Adipose tissue (tissue), 3 donors: ENCODE measurements around the gene LRRC9. TPM values are rescaled to one million over a fixed set of nuclear protein-coding genes. Genes with fewer than 3 reads are reported as not detected.
"Not testable (repeated sequence)": the region's sequence is repeated elsewhere in the genome, so short reads cannot be mapped to it uniquely, and the experiment has no call there.

Experiments used
- H3K27ac ChIP-seq: one replicate; pipeline ENCODE4 v1.5.1; 2013; ENCODE audit warnings: low read depth, low read length
- WGBS, 3 donors: extraction: QIAGEN DNeasy Blood & Tissue Kit; methylation state at CpG; one replicate each; pipeline ENCODE4 v1.1.7; 2013; 5-methylcytosine and 5-hydroxymethylcytosine counted together
- polyA plus RNA-seq, 3 donors: library from polyadenylated mRNA; stranded (reverse); fragments of 200-250 nt; gene quantifications; one replicate each; pipeline ENCODE4 v1.2.3, GENCODE V29; 2013
- donor health status: healthy with polysubstance abuse.
- donor health status: Bipolar disorder and iron deficiency.
- donor health status: healthy.

The LRRC9 gene
- polyA plus RNA-seq, 3 donors, result 0.09 to 0.18 TPM; not detected in 1

GRCh38 chr14:60093606-60094005, 173.7 kb downstream of the LRRC9 start:
- H3K27ac ChIP-seq, result no peak overlapping the region

- WGBS, 3 donors, result 55 to 68% (median 63%) methylated on average over 5 of the region's 5 CpGs
- no peak overlapping the region for H3K27ac ChIP-seq
Measured at GRCh38 chr14:60094306-60094897, 174.5 kb downstream of the LRRC9 start.

- no peak overlapping the region for H3K27ac ChIP-seq
Measured at GRCh38 chr14:60095231-60095630, 175.3 kb downstream of the LRRC9 start.

GRCh38 chr14:60095781-60096450, 176.0 kb downstream of the LRRC9 start:
- H3K27ac ChIP-seq, result no peak overlapping the region
- 40 to 71% (median 46%) methylated on average over 3 of the region's 3 CpGs for WGBS, 3 donors

- no peak overlapping the region for H3K27ac ChIP-seq
- 87 to 89% (median 89%) methylated on average over 6 of the region's 6 CpGs for WGBS, 3 donors
Measured at GRCh38 chr14:60097974-60098373, 178.0 kb downstream of the LRRC9 start.

DNA sequence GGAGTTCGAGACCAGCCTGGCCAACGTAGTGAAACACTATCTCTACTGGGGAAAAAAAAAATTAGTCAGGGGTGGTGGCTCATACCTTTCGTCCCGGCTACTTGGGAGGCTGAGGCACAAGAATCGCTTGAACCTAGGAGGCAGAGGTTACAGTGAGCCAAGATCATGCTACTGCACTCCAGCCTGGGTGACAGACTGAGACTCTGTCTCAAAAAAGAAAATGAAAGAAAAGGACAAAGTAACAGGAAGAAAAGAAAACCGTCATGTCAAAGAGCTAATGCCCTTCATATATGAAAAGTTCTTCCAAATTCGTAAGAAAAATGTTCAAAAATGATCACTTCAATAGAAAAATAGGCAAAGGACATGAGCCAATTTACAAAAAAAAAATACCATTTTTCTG, 179.9 kb downstream of the LRRC9 start:
- H3K27ac ChIP-seq, result not testable (repeated sequence)
- 97 to 98% (median 97%) methylated on average over 7 of the region's 7 CpGs for WGBS, 3 donors

- H3K27ac ChIP-seq, result no peak overlapping the region
- 89 to 98% (median 89%) methylated on average over 1 of the region's 1 CpG for WGBS, 3 donors
Measured at GRCh38 chr14:60101786-60102185, 181.8 kb downstream of the LRRC9 start.

DNA sequence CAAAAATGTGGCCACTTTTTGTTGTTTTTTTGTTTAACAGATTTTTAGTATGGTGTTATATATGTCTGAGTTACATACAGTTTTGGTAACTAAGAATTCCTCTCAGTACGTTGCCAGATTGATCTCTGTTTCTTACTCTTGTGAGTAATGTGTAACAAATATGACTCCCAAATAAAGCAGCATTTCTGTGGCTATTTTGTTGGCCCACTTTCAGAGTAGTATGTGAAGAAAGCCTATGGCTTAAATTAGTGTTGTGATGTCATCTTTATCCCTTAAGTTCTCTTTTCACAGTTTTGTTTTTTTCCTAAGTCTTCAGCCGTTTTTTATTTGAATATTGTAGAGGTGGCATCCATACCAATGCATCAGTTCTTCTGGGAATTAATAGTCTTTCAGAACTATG, 182.4 kb downstream of the LRRC9 start:
- H3K27ac ChIP-seq, result no peak overlapping the region

DNA sequence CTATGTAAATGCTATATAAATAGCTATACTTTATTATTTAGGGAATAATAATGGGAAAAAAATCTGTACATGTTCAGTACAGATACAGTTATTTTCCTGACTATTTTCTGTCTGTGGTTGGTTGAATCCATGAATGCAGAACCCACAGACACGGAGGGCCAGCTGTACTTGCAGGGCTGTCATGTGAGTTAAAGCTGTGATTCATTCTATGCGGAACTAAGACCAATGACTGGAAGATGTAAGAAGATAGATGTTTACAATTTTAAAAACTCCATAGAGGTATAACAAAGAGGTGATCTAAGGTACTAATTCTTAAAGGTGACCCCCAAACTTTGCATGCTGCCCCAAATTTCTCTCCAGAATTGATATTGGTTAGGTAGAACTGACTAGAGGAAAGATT, 186.4 kb downstream of the LRRC9 start:
- no peak overlapping the region for H3K27ac ChIP-seq
- WGBS, 3 donors, result 52 to 65% (median 52%) methylated on average over 2 of the region's 2 CpGs

More for the DNA sequence above, 182.4 kb downstream of the LRRC9 start:
- WGBS, 3 donors, result 50 to 63% (median 58%) methylated on average over 2 of the region's 2 CpGs

DNA sequence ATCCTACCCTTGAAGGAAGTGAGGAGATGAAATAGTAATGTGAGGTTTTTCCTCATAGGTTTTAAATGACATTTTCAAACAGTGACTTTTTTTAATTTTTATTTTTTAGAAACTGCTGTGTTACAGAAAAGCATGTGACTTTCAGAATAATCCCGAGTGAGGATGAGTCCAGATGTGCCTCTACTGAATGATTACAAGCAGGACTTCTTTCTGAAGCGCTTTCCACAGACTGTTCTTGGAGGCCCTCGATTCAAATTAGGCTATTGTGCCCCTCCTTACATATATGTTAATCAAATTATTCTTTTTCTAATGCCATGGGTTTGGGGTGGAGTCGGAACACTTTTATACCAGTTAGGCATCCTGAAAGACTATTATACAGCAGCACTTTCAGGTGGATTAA, 187.5 kb downstream of the LRRC9 start:
- WGBS, 3 donors, result 77 to 90% (median 82%) methylated on average over 4 of the region's 4 CpGs
- H3K27ac ChIP-seq, result no peak overlapping the region

- WGBS, 3 donors, result 56 to 100% (median 58%) methylated on average over 2 of the region's 2 CpGs
- no peak overlapping the region for H3K27ac ChIP-seq
Measured at GRCh38 chr14:60111732-60112131, 191.8 kb downstream of the LRRC9 start.

Other genes with a start within 250 kb of the LRRC9 start
- gene RTN1, start 49.4 kb upstream of the LRRC9 start, polyA plus RNA-seq, result 10 to 100 TPM in 1 of 3 donors, 1 to 10 TPM in 2; 3.6 to 50.3 (median 6.2) TPM
- 10 to 100 TPM in 2 of 3 donors, 1 to 10 TPM in 1; 7.2 to 16.8 (median 10.0) TPM for gene PCNX4, start 171.8 kb downstream of the LRRC9 start, polyA plus RNA-seq
- 10 to 100 TPM; 32.3 to 53.9 (median 36.9) TPM for gene DHRS7, start 245.3 kb downstream of the LRRC9 start, polyA plus RNA-seq